LNCAP (cell line): ENCODE data around the gene KCNMB3.

Experiments used
- TF ChIP-seq, protein P1 (sequence below): fragments of 450-650 bp; IDR thresholded peaks from 2 replicates; pipeline ENCODE4 v1.5.1; 2017; ENCODE audit warnings: mild to moderate bottlenecking

KCNMB3 gene

GRCh38 chr3:179233043-179233442, 17.9 kb downstream of the KCNMB3 start:
- TF ChIP-seq, protein P1, sequence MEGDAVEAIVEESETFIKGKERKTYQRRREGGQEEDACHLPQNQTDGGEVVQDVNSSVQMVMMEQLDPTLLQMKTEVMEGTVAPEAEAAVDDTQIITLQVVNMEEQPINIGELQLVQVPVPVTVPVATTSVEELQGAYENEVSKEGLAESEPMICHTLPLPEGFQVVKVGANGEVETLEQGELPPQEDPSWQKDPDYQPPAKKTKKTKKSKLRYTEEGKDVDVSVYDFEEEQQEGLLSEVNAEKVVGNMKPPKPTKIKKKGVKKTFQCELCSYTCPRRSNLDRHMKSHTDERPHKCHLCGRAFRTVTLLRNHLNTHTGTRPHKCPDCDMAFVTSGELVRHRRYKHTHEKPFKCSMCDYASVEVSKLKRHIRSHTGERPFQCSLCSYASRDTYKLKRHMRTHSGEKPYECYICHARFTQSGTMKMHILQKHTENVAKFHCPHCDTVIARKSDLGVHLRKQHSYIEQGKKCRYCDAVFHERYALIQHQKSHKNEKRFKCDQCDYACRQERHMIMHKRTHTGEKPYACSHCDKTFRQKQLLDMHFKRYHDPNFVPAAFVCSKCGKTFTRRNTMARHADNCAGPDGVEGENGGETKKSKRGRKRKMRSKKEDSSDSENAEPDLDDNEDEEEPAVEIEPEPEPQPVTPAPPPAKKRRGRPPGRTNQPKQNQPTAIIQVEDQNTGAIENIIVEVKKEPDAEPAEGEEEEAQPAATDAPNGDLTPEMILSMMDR: no peak

- TF ChIP-seq, protein P1: no peak
Observed at GRCh38 chr3:179229177-179229576, 21.7 kb downstream of the KCNMB3 start.

DNA sequence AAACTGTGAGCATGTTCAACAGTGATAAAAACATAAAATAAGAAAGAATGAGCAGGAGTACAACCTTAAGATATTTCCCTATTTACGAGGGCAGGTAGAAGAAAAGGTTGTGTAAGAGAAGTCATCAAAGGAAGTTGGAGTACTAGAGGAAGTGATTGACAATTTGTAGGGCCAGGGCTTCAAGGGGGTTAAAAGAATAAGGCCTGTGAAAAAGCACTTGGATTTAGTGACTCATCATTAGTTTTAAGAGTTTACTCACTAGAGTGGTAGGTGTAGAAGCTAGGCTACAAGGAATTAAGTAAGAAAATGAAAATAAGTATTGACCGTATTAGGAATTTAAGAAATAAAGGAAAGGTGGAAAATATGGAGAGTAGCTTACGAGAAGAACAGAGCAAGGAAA, 23.6 kb downstream of the KCNMB3 start:
- TF ChIP-seq, protein P1: no peak

DNA sequence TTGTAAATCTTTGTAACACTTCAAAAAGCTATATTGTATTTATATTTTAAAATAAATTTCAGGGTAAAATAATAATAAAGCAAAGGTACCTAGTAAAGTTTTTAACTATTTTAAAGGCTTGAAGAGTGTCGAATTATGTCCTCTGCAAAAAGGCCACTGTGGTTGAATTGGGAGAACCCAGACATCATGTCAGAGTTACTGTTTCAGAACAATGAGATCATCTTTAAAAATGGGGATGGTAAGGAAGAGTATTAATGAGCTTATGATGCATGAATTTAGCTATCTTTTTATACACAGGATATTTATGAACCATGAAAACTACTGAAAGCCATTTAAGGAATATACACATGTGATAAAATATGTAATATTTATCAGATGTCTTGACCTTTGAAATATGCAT, 26.3 kb downstream of the KCNMB3 start:
- TF ChIP-seq, protein P1: no peak

DNA sequence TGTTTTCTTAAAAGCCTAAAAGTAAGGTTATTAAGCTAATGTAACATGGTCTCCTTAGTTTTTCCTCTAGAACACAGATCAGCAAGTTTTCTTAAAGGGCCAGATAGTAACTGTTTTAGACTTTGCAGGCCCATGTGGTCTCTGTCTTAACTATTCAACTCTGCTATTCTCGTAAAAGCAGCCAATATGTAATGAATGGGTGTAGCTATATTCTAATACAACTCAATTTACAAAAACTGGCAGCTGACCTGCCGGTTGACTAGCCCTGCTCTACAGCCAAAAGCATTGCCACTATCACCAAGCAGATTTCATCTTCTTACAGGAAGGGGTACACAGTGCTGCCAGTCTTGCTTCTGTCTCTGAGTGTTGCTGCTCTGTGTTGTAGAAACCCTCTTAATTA, 27.4 kb downstream of the KCNMB3 start:
- TF ChIP-seq, protein P1: no peak

GRCh38 chr3:179200790-179201189, 50.1 kb downstream of the KCNMB3 start:
- TF ChIP-seq, protein P1: no peak

- TF ChIP-seq, protein P1: no peak
Observed at GRCh38 chr3:179196700-179197099, 54.2 kb downstream of the KCNMB3 start.

- TF ChIP-seq, protein P1: no peak
Observed at GRCh38 chr3:179196098-179196497, 54.8 kb downstream of the KCNMB3 start.
